RWPE2 (cell line): ENCODE results near the gene CCDC158.

Source experiments
- ATAC-seq: fragments of 200-7000 bp; cut with Tn5 transposase; 3 replicates; pipeline ENCODE4 v1.9.1; 2021; ENCODE audit warnings: low read depth
- DNase-seq: peaks from one replicate; pipeline ENCODE4 v3.0.0-alpha.2; 2020; ENCODE audit warnings: low spot score
- H3K27ac ChIP-seq: fragments of 450-650 bp; 2 replicates; pipeline ENCODE4 v1.5.1; 2017; ENCODE audit warnings: mild to moderate bottlenecking; ENCODE audit not compliant: poor library complexity, severe bottlenecking
- H3K27me3 ChIP-seq: fragments of 250-450 bp; sonication (Bioruptor Pico); 2 replicates; pipeline ENCODE4 v1.5.1; 2021; ENCODE audit warnings: mild to moderate bottlenecking, moderate library complexity; ENCODE audit not compliant: insufficient read depth, poor library complexity, severe bottlenecking
- H3K36me3 ChIP-seq: fragments of 250-450 bp; sonication (Bioruptor Pico); 2 replicates; pipeline ENCODE4 v1.5.1; 2020; ENCODE audit warnings: low read depth, mild to moderate bottlenecking, moderate library complexity
- H3K4me1 ChIP-seq: fragments of 250-450 bp; sonication (Bioruptor Pico); 2 replicates; pipeline ENCODE4 v1.5.1; 2021; ENCODE audit warnings: mild to moderate bottlenecking, moderate library complexity; ENCODE audit not compliant: insufficient read depth, poor library complexity, severe bottlenecking
- H3K4me3 ChIP-seq: fragments of 250-450 bp; sonication (Bioruptor Pico); 2 replicates; pipeline ENCODE4 v1.5.1; 2021; ENCODE audit warnings: mild to moderate bottlenecking, moderate library complexity; ENCODE audit not compliant: severe bottlenecking
- H3K9me3 ChIP-seq: fragments of 250-450 bp; sonication (Bioruptor Pico); 2 replicates; pipeline ENCODE4 v1.5.1; 2021; ENCODE audit warnings: mild to moderate bottlenecking, moderate library complexity; ENCODE audit not compliant: severe bottlenecking
- TF ChIP-seq, protein P1 (sequence below): fragments of 450-650 bp; IDR thresholded peaks from one replicate; pipeline ENCODE4 v1.5.1; 2017; ENCODE audit warnings: mild to moderate bottlenecking, moderate library complexity; ENCODE audit not compliant: poor library complexity, severe bottlenecking

Gene CCDC158

DNA sequence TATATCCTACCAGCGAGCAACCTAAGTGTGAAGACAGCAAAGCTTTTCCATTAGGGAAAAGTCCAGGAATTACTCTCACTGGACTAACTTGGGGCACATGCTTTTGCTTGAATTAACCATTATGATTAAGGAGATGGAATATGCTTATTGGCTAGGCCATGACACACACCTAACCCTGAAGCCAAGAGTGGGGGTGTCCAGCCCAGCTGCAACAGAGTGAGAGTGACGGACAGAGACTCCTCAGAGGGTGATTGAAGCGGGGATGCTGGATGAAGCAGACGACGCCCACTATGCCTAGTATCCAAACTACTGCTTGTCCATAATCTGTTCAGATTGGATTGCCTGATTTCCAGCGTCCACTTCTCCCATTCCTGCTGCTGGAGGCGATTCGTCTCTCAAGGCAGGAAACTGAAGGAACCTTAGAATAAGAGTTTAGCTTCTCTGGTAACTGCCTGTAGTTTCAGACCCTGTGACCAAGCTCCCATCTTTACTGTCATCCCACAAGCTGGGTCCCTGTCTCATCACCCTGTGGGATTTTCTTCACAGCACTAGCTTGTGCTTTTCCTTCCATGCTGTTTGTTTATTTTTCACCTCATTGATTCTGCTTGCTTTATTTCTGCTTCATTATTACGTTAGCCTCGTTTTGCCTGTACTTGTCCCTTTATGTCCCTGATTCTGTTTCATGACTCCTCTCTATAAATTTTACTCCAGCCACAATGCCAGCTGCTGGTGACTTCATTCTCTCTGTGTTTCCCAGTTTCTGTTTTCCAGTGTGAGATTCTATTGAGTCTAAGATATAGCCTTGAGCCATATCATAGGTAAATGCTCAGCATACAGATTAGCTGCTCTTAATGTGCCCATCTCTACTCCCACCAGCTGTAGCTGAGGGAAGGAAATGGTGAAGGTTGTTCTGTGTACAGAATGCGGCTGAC, 150.4 kb downstream of the CCDC158 start:
- no peaks in the 10 kb centered on the region for H3K4me1 ChIP-seq
- TF ChIP-seq, protein P1, sequence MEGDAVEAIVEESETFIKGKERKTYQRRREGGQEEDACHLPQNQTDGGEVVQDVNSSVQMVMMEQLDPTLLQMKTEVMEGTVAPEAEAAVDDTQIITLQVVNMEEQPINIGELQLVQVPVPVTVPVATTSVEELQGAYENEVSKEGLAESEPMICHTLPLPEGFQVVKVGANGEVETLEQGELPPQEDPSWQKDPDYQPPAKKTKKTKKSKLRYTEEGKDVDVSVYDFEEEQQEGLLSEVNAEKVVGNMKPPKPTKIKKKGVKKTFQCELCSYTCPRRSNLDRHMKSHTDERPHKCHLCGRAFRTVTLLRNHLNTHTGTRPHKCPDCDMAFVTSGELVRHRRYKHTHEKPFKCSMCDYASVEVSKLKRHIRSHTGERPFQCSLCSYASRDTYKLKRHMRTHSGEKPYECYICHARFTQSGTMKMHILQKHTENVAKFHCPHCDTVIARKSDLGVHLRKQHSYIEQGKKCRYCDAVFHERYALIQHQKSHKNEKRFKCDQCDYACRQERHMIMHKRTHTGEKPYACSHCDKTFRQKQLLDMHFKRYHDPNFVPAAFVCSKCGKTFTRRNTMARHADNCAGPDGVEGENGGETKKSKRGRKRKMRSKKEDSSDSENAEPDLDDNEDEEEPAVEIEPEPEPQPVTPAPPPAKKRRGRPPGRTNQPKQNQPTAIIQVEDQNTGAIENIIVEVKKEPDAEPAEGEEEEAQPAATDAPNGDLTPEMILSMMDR: no peak
- no peaks in the 10 kb centered on the region for H3K36me3 ChIP-seq
- no peaks in the 10 kb centered on the region for H3K27me3 ChIP-seq
- H3K27ac ChIP-seq: no peak overlapping the region
- H3K9me3 ChIP-seq: no peaks in the 10 kb centered on the region
- no peak for ATAC-seq
- no peak for DNase-seq
- no peak overlapping the region for H3K4me3 ChIP-seq

DNA sequence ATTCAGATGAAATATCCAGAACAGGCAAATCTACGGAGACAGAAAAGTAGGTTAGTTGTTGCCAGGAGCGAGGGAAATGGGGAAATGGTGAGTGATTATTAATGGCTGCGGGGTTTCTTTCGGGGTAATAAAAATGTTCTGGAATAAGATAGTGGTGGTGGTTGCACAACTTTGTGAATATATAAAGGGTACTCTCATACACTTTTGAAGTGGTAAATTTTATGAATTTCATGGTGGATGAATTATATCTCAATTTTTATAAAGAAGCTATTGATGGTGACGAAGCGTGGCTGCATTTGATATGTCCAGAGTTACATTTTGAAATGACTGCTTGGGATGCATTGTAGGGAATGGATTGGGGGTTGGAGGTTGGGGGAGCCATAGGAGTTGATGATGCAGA, 153.1 kb downstream of the CCDC158 start:
- TF ChIP-seq, protein P1: no peak
- Histone ChIP-seq H3K4me3 (no peak overlapping the region), H3K27me3 (no peaks in the 10 kb centered on the region), H3K4me1 (no peaks in the 10 kb centered on the region), H3K27ac (no peak overlapping the region), H3K36me3 (no peaks in the 10 kb centered on the region), H3K9me3 (no peaks in the 10 kb centered on the region)
- DNase-seq: no peak
- ATAC-seq: no peak

DNA sequence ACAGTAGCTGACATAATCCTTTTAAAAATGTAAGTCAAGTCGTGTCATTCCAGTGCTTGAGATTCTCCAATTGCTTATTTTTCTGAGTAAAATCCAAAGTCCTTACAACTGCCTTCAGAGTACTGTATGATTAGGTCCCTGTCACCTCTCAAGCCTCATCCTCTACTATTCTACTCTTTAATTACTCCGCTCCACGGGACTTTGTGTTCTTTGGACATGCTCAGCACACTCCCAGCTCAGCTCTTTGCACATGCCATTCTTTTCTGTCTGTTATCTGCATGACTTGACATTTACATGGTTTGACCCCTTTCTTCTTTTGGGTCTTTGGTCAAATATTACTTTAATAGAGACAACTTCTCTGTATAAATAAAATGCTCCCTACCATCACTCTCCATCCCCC, 154.3 kb downstream of the CCDC158 start:
- no peak overlapping the region for H3K4me3 ChIP-seq
- no peak for DNase-seq
- no peaks in the 10 kb centered on the region for H3K36me3 ChIP-seq
- TF ChIP-seq, protein P1: no peak
- H3K27ac ChIP-seq: no peak overlapping the region
- no peaks in the 10 kb centered on the region for H3K27me3 ChIP-seq
- no peaks in the 10 kb centered on the region for H3K4me1 ChIP-seq
- no peaks in the 10 kb centered on the region for H3K9me3 ChIP-seq
- no peak for ATAC-seq

DNA sequence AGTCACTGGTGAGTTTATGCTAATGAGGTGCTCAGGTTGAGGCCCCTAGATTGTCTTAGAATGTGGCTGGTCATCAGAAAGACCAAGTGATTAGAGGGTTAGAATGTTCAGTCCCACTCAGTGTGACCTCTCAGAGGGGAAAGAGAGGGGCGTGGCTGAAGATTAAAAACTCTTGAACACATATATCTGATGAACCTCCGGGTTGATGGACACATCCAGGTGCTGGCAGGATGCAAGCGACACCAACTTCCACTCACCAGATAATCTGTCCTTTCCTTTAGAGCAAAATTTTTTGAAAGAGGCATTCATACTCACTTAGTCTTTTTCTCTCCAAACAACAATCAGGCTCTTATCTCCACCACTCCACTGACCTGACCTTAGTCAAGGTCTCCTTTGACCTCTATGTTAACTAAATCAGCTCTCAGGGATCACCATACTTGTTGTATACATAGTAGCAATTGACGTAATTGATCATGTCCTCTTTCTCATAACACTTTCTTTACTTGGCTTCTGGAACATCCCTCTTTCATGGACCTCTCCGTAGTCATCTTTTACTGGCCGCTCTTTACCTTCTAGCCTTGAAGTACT, 155.2 kb downstream of the CCDC158 start:
- Histone ChIP-seq H3K36me3 (no peaks in the 10 kb centered on the region), H3K9me3 (no peaks in the 10 kb centered on the region), H3K4me3 (no peak overlapping the region), H3K4me1 (no peaks in the 10 kb centered on the region), H3K27me3 (no peaks in the 10 kb centered on the region), H3K27ac (no peak overlapping the region)
- ATAC-seq: no peak
- DNase-seq: no peak
- TF ChIP-seq, protein P1: no peak
